SJSA1 (cell line): ENCODE results near the gene TNPO1. TPM values are rescaled to one million over a fixed set of nuclear protein-coding genes. Genes with fewer than 3 reads are reported as not detected.
"Not testable (repeated sequence)": the region's sequence is repeated elsewhere in the genome, so short reads cannot be mapped to it uniquely, and the experiment has no call there.

Experiments used
- DNase-seq, 2 experiments: peaks; one replicate each; pipeline ENCODE4 v3.0.0-alpha.2; 2015 to 2020; ENCODE audit warnings: low spot score in 2 of 2, low read depth in 1 of 2
- H3K27ac ChIP-seq: fragments of 250-450 bp; sonication (Bioruptor Pico); 2 replicates; pipeline ENCODE4 v1.5.1; 2020; ENCODE audit warnings: mild to moderate bottlenecking, moderate library complexity
- H3K27me3 ChIP-seq: fragments of 250-450 bp; sonication (Bioruptor Pico); replicated peaks from 2 replicates; pipeline ENCODE4 v1.5.1; 2020; ENCODE audit warnings: mild to moderate bottlenecking, moderate library complexity
- H3K36me3 ChIP-seq: fragments of 250-450 bp; sonication (Bioruptor Pico); 2 replicates; pipeline ENCODE4 v1.5.1; 2020; ENCODE audit warnings: mild to moderate bottlenecking
- H3K4me1 ChIP-seq: fragments of 250-450 bp; sonication (Bioruptor Pico); replicated peaks from 2 replicates; pipeline ENCODE4 v1.6.1; 2021; ENCODE audit warnings: mild to moderate bottlenecking
- H3K4me3 ChIP-seq: fragments of 250-450 bp; sonication (Bioruptor Pico); 2 replicates; pipeline ENCODE4 v1.5.1; 2020; ENCODE audit warnings: mild to moderate bottlenecking
- H3K9me3 ChIP-seq: fragments of 250-450 bp; sonication (Bioruptor Pico); replicated peaks from 2 replicates; pipeline ENCODE4 v1.5.1; 2020; ENCODE audit warnings: mild to moderate bottlenecking
- total RNA-seq: library from RNA; depleted of rRNA; stranded (reverse); fragments of >200 nt; shearing (Covaris generic); gene quantifications from 2 replicates; pipeline ENCODE4 v1.2.3, GENCODE V29; 2014; rRNA removed

TNPO1 gene
- total RNA-seq = 185 and 277 TPM in 2 replicates

GRCh38 chr5:72816284-72817075, at the start of gene TNPO1:
Gene TNPO1, plus strand, starts transcription at chr5:72816661. Its CDS starts 77 bp downstream, at chr5:72816738.
- peak; percentile 93 to 95 for DNase-seq
- H3K27me3 ChIP-seq = no peaks in the 10 kb centered on the region
- H3K27ac ChIP-seq = peak within 1 kb of the TSS; percentile 93
- peaks cover 8% of the 10 kb centered on the region for H3K36me3 ChIP-seq
- H3K9me3 ChIP-seq = no peaks in the 10 kb centered on the region
- H3K4me3 ChIP-seq = peak within 1 kb of the TSS; percentile 86
- H3K4me1 ChIP-seq = peaks cover 10% of the 10 kb centered on the region

GRCh38 chr5:72767289-72768010, 49.0 kb upstream of the TNPO1 start:
- no peak for DNase-seq

GRCh38 chr5:72770266-72770665, 46.2 kb upstream of the TNPO1 start:
- Histone ChIP-seq H3K4me3 (no peak overlapping the region), H3K36me3 (no peaks in the 10 kb centered on the region), H3K9me3 (no peaks in the 10 kb centered on the region), H3K27ac (no peak overlapping the region), H3K4me1 (no peaks in the 10 kb centered on the region), H3K27me3 (no peaks in the 10 kb centered on the region)
- no peak for DNase-seq

More at GRCh38 chr5:72767289-72768010, 49.0 kb upstream of the TNPO1 start:
- Histone ChIP-seq H3K9me3 (no peaks in the 10 kb centered on the region), H3K4me1 (no peaks in the 10 kb centered on the region), H3K27me3 (no peaks in the 10 kb centered on the region), H3K27ac (no peak overlapping the region), H3K4me3 (no peak overlapping the region), H3K36me3 (no peaks in the 10 kb centered on the region)

- Histone ChIP-seq H3K4me3 (no peak overlapping the region), H3K4me1 (no peaks in the 10 kb centered on the region), H3K27ac (no peak overlapping the region), H3K9me3 (peaks cover 3% of the 10 kb centered on the region; the same call in 1 of the 2 replicates), H3K36me3 (no peaks in the 10 kb centered on the region), H3K27me3 (no peaks in the 10 kb centered on the region)
- no peak for DNase-seq
These were observed 39.8 kb upstream of the TNPO1 start for GRCh38 chr5:72776684-72777083.

- no peak for DNase-seq
- no peaks in the 10 kb centered on the region for H3K27me3 ChIP-seq
- H3K4me3 ChIP-seq = no peak overlapping the region
- no peaks in the 10 kb centered on the region for H3K4me1 ChIP-seq
- H3K27ac ChIP-seq = no peak overlapping the region
- no peaks in the 10 kb centered on the region for H3K36me3 ChIP-seq
- peaks cover 3% of the 10 kb centered on the region; the same call in 1 of the 2 replicates for H3K9me3 ChIP-seq
These were observed 36.9 kb upstream of the TNPO1 start for GRCh38 chr5:72779520-72779919.

- H3K9me3 ChIP-seq = no peaks in the 10 kb centered on the region
- no peaks in the 10 kb centered on the region for H3K27me3 ChIP-seq
- DNase-seq = no peak
- H3K27ac ChIP-seq = no peak overlapping the region
- H3K4me3 ChIP-seq = no peak overlapping the region
- H3K36me3 ChIP-seq = no peaks in the 10 kb centered on the region
- H3K4me1 ChIP-seq = no peaks in the 10 kb centered on the region
These were observed 33.1 kb upstream of the TNPO1 start for GRCh38 chr5:72783354-72783753.

- DNase-seq = no peak
- H3K4me1 ChIP-seq = 0 out of 2 replicates have a peak, but pooled peaks cover 4% of the 10 kb centered on the region
- H3K27me3 ChIP-seq = no peaks in the 10 kb centered on the region
- H3K27ac ChIP-seq = no peak overlapping the region
- no peaks in the 10 kb centered on the region for H3K9me3 ChIP-seq
- no peak overlapping the region for H3K4me3 ChIP-seq
- no peaks in the 10 kb centered on the region for H3K36me3 ChIP-seq
These were observed 32.3 kb upstream of the TNPO1 start for GRCh38 chr5:72784129-72784528.

- Histone ChIP-seq H3K9me3 (no peaks in the 10 kb centered on the region), H3K27me3 (no peaks in the 10 kb centered on the region), H3K4me3 (no peak overlapping the region), H3K36me3 (no peaks in the 10 kb centered on the region), H3K27ac (no peak overlapping the region), H3K4me1 (peaks cover 4% of the 10 kb centered on the region; the same call in 1 of the 2 replicates)
- DNase-seq = no peak
These were observed 30.7 kb upstream of the TNPO1 start for GRCh38 chr5:72785801-72786200.

- Histone ChIP-seq H3K9me3 (no peaks in the 10 kb centered on the region), H3K4me1 (peaks cover 4% of the 10 kb centered on the region; the same call in 1 of the 2 replicates), H3K4me3 (no peak overlapping the region), H3K36me3 (no peaks in the 10 kb centered on the region), H3K27ac (no peak overlapping the region), H3K27me3 (no peaks in the 10 kb centered on the region)
- no peak for DNase-seq
These were observed 29.8 kb upstream of the TNPO1 start for GRCh38 chr5:72786676-72787075.

- no peak for DNase-seq
- Histone ChIP-seq H3K9me3 (no peaks in the 10 kb centered on the region), H3K36me3 (no peaks in the 10 kb centered on the region)
These were observed 27.5 kb upstream of the TNPO1 start for GRCh38 chr5:72788866-72789505.

GRCh38 chr5:72790186-72790585, 26.3 kb upstream of the TNPO1 start:
- H3K4me3 ChIP-seq = no peak overlapping the region
- no peaks in the 10 kb centered on the region for H3K36me3 ChIP-seq
- DNase-seq = peak in 1 of 2 experiments; percentile 26
- no peak overlapping the region for H3K27ac ChIP-seq
- H3K27me3 ChIP-seq = no peaks in the 10 kb centered on the region
- peaks cover 4% of the 10 kb centered on the region; the same call in 1 of the 2 replicates for H3K4me1 ChIP-seq
- no peaks in the 10 kb centered on the region for H3K9me3 ChIP-seq

More at GRCh38 chr5:72788866-72789505, 27.5 kb upstream of the TNPO1 start:
- Histone ChIP-seq H3K27ac (no peak overlapping the region), H3K27me3 (no peaks in the 10 kb centered on the region), H3K4me1 (peaks cover 4% of the 10 kb centered on the region; the same call in 1 of the 2 replicates), H3K4me3 (no peak overlapping the region)

- H3K27ac ChIP-seq, H3K4me1 ChIP-seq, DNase-seq, H3K9me3 ChIP-seq, H3K27me3 ChIP-seq, H3K36me3 ChIP-seq, H3K4me3 ChIP-seq: not testable (repeated sequence)
These were observed 23.8 kb upstream of the TNPO1 start for GRCh38 chr5:72792662-72793061.

GRCh38 chr5:72796001-72796400, 20.5 kb upstream of the TNPO1 start:
- H3K4me1 ChIP-seq = no peaks in the 10 kb centered on the region
- no peak overlapping the region for H3K27ac ChIP-seq
- DNase-seq = no peak
- no peaks in the 10 kb centered on the region for H3K36me3 ChIP-seq
- H3K9me3 ChIP-seq = no peaks in the 10 kb centered on the region
- no peaks in the 10 kb centered on the region for H3K27me3 ChIP-seq
- H3K4me3 ChIP-seq = no peak overlapping the region
